ENCODE measurements around the gene DDIT4L. TPM values are rescaled to one million over a fixed set of nuclear protein-coding genes. Genes with fewer than 3 reads are reported as not detected.
"Not testable (repeated sequence)": the region's sequence is repeated elsewhere in the genome, so short reads cannot be mapped to it uniquely, and the experiment has no call there.

DDIT4L gene, protein sequence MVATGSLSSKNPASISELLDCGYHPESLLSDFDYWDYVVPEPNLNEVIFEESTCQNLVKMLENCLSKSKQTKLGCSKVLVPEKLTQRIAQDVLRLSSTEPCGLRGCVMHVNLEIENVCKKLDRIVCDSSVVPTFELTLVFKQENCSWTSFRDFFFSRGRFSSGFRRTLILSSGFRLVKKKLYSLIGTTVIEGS
- not detected for total RNA-seq

DNA sequence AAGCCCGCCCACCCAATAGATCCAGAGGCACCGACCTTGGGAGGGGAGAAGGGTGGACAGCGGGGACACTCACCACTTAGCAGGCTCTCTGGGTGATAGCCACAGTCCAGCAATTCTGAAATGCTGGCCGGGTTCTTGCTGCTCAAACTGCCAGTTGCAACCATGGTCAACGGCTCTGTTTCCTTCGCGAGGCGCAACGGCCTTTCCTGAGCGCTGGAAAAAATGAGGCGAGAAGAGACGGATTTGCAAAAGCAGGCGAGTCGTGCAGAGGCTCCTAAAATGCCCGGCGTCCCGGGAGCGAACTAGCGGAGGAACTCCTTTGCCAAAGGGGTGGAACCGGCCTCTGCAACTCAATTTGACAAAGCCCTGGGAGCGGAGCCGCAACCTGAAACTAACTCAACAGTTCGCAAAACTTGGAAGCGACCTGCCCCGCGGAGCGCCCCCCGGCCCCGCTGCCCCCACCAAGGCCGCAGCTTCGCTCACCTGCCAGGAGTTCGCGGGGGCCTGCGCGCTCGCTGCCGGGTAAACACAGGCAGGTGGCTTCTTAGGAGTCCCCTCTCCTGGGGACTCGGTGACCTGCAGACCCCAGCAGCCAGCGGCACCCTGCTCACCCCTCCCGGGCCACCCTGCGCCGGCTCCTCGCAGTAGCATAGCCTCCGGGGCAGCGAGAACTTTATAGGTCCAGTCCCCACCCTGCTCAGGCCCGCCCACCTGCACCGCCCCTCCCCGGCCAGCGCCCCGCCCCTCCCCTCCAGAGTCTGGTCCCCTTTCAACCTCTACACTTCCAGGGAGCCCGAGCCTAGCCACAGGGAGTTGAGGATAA lies at the start of gene DDIT4L:
Gene DDIT4L, minus strand, starts transcription at position 649 of the 823 bp plus-strand sequence. Its CDS starts 485 bp downstream, at position 164.
- DNase-seq (ENCODE audit: low read depth in 2 of 3, low spot score in 2 of 3), result peak in 1 of 3 donors; percentile 17

DNA sequence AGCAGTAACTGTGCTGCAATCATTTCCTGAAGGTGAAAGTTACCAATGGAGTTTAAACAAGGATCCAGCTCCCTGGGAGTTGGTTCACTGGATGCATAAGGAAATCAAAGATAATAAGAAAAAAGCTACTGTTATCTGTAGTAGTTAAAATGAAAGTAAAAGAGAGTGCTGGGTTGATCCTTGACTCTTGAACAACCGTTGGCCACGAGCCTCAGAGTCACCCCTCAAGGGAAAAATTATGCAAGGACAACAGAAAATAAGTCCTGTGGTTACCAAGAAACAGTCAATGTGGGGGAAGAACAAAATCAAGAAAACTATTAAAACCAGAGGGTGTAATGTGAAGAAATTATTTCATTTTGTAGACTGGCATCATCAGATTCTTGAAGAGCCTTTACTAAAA lies 49.7 kb upstream of the DDIT4L start:
- no peak for DNase-seq (ENCODE audit: low read depth in 2 of 3, low spot score in 2 of 3)

DNA sequence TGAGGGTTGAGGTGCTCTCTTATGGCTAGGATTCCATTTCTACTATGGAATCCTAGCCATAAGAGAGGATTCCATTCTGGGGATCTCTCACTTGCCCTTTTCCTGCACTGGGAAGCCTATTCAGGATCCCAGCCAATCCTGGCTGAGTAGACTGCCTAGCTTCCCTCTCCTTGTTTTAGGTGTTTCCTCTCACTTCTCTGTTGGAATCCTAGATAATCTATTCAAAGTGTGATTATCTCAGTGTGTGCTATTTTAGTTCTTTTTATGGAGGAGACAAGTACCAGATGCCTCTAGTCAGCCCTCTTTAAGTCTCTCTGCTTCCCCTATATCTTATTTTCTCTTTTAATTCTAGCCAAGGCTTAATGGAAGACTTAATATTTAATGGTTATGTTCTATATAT lies 34.5 kb upstream of the DDIT4L start:
- DNase-seq (ENCODE audit: low read depth in 2 of 3, low spot score in 2 of 3), result no peak

DNA sequence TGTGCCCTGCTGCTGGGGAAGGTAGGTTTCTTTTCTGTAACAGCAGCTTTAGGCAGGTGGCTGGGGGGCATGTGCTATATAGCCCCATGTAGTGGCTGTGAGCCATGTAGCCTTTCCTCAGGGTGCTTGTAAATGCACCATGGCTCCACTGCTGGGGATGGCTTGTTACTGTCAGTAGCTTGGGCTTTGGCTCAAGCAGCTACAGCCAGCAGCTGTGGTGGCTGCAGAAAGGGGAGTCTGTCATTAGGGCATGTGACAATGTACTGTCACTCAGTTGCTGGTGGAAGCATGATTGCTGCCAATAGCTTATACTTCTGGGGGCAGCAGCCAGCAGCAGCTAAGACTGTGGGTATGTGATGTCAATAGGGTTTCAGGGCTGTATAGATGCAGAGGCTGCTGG lies 33.9 kb upstream of the DDIT4L start:
- no peak for DNase-seq (ENCODE audit: low read depth in 2 of 3, low spot score in 2 of 3)

DNA sequence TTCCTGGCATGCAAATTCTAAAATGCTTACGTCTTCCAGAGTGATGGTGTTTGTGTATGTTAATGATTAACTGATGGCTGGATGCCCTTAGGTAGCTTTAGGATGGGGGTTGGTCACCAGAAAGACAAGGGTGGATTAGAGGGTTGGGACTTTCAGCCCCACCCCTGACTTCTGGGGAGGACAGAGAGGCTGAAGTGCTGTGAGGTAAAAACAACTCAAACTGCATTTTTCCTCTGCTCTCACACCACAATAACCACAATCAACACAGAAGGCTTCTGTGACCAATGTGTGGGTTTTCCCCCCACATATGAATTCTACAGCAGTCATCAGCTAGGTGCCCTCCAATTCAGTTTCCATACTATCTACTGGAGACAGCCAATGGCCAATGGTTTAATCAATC lies 18.7 kb upstream of the DDIT4L start:
- DNase-seq (ENCODE audit: low read depth in 2 of 3, low spot score in 2 of 3), result no peak

DNA sequence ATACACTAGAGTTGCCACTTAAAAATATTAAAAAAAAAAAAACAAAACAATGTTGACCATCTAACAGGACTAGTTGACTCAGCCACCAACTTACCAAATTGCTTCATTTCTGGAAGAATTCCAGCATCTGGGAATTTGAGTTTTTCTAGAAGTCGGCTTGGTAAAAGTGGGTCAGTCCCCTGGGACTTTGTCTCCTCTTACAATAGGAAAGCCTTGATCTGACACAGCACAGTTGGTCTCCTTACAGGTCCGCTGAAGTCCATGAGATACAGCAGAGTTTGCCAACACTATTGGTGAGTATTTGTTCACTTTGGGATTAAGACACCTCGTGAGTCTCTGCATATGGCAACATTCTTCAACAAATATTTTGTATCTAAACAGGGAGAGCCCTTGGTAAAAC lies 18.2 kb upstream of the DDIT4L start:
- DNase-seq (ENCODE audit: low read depth in 2 of 3, low spot score in 2 of 3), result no peak

DNA sequence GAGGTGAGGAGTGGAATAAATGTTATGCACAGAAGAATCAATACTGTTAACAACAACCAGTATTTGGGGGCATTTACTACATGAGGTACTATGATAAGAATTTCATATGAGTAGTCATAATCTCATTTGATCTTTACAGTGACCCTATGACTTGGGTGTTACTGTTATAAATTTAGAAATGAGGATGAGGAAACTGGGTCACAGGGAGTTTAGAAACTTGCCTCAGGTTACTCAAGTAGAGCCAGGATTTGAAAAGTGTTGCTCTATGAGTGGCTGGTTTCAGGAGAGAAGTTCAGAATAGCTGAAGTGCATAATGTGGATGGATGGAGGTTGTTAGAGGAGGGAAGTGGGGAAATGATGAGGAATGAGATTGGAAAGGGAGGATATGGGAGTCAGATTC lies 16.6 kb upstream of the DDIT4L start:
- no peak for DNase-seq (ENCODE audit: low read depth in 2 of 3, low spot score in 2 of 3)

DNA sequence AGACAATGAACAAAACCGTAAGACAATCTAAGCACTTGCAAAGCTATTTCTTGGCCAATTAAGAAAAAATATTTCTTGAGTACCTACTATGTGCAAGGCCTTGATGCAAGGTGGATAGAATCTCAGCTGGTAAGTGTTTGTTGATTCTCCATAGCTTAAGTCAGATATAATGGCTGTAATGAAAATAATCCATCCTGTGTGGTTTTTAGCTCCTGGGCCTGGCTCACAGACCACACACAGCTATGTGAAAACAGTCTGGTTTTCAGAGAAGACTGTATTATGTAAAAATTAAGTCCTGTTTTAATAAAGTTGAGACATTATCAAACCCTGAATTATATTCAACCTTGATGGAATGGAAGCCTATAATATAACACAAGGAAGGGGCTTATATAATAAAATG lies 7.8 kb upstream of the DDIT4L start:
- DNase-seq (ENCODE audit: low read depth in 2 of 3, low spot score in 2 of 3), result no peak

DNA sequence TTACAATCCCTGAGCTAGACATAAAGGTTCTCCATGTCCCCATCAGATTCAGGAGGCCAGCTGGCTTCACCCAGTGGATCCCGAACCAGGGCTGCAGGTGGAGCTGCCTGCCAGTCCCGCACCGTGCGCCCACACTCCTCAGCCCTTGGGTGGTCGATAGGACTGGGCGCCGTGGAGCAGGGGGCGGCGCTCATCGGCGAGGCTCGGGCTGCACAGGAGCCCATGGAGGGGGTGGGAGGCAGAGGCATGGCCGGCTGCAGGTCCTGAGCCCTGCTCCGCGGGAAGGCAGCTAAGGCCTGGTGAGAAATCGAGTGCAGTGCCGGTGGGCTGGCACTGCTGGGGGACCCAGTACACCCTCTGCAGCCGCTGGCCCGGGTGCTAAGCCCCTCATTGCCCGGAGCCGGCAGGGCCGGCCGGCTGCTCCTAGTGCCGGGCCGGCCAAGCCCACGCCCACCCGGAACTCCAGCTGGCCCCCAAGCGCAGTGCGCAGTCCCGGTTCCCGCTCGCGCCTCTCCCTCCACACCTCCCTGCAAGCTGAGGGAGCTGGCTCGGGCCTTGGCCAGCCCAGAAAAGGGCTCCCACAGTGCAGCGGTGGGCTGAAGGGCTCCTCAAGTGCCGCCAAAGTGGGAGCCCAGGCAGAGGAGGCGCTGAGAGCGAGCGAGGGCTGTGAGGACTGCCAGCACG lies 6.3 kb upstream of the DDIT4L start:
- not testable (repeated sequence) for DNase-seq (ENCODE audit: low read depth in 2 of 3, low spot score in 2 of 3)

DNA sequence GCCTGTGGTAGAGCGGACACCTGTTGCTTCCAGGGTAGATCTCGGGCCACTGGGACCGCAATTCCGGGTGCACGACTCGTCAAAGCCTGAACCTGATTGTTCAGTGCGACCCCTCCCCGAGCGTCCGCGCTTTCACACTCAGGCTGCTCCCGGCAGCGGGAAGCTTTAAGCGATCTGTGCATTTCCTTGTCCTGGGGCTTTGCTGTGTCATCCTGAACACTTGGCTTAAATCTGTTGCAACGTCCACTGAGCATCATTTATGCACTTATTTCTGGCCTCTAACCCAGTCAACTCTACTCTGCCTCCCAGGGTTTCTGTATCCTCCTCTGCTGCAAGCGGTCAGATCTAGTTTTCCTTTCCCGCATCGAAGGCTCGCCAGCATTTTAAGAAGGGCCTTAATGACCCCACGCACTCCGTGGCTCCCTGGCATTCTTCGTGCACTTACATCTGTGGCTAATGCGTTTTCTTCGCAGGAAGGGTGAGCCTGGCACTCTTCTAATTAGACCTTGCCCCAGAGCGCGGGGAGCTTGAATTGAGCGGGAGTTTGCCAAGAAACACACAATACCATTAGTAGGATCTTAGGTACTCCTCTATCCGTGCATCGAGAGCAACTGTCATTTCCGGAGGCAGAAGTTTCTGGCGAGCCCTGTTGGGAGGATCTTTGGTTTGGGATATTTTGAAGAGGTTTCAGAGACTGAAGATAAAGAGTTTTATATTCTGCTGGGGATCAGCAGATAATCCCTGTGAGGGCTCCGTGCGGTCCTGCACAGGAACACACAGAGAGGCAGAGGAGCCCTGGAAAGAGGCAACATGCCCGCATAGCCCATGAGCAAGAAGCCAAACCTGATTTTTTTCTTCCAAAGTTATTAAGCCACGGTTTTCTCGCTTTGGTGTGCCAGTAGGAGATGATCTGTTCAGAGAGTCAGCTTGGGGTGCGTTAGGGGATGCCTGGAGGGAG lies 654 bp upstream of the DDIT4L start:
- peak in 1 of 3 donors; percentile 21 for DNase-seq (ENCODE audit: low read depth in 2 of 3, low spot score in 2 of 3)

DNA sequence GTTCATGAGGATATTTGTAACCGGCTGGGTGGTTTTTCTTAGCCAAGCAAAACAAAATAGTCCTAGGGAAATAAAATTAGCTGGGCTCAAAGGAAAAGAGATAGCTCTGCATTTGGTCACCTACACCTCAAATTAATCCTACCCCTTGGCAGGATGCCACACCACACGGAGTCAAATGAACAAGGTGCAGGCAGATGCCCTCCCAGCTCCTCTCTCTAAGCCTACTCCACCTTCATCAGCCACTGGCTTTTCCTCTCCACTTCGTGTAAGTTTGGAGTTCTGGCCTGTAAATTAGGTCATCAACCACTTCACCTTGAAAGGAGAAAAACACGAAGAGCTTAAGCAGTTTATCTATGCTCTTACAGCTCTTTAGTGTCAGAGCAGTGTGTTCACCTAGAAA lies 1.4 kb downstream of the DDIT4L start:
- DNase-seq (ENCODE audit: low read depth in 2 of 3, low spot score in 2 of 3), result no peak

DNA sequence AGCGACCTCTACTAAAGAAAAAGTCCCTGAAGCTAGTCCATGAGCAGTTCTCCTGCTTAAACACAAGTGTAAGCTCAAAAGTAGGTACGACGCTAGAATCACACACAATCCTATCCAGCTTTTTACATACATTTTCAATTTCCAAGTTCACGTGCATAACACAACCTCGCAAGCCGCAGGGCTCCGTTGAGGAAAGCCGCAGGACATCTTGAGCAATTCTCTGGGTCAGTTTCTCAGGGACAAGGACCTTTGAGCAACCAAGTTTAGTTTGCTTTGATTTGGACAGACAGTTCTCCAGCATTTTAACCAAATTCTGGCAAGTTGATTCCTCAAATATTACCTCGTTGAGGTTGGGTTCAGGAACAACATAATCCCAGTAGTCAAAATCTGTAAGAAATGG lies 2.5 kb downstream of the DDIT4L start:
- DNase-seq (ENCODE audit: low read depth in 2 of 3, low spot score in 2 of 3), result no peak

DNA sequence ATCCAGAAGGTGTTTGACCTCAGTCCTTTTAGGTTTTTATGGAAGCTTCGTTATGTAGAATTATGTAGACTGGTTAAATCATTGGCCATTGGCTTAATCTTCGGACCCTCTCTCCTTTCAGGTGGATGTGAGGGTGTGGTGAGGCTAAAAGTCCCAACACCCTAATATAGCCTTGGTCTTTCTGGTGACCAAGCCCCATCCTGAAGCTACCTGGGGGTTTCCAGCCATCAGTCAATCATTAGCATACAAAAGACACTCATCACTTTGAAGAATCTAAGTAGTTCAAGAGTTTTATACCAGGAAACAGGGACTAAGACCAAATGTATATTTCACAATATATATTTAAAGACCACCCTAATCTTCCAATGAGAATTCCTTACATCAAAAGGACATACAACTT lies 5.5 kb downstream of the DDIT4L start:
- no peak for DNase-seq (ENCODE audit: low read depth in 2 of 3, low spot score in 2 of 3)

DNA sequence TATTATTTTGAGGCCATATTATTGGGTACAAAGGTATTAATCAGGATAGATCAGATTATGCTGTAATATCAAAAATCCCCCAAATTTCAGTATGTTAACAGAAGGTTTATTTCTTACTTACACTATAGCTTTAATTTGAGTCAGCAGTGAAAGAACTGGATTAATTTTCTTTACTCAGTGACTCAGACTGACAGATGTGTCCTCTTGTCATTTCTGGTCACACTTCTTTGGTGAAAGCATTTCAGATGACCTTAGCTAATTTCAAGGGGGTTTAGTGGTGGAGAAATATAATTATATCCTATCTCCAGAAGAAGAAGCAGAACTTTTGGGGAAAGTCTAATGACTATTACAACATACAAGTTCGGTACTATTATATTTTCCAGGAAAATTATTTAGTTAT lies 12.4 kb downstream of the DDIT4L start:
- no peak for DNase-seq (ENCODE audit: low read depth in 2 of 3, low spot score in 2 of 3)

DNA sequence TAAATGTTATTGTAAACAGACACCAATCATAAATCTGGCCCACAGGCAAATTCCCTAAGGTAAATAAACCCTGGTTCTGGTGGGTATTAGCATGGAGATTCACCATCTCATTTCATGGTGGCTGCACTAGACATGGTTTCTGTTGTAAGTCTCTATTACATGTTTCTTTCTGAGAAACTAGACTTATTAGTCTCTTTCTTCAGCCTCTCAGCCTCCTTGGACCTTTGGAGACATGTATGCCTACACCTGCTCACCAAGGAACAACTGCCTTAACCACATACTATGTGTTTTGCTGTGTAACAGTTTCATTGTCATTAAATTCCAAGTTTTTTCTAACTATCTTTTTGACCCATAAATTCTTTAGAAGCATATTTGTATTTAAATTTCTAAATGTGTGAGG lies 13.1 kb downstream of the DDIT4L start:
- no peak for DNase-seq (ENCODE audit: low read depth in 2 of 3, low spot score in 2 of 3)

DNA sequence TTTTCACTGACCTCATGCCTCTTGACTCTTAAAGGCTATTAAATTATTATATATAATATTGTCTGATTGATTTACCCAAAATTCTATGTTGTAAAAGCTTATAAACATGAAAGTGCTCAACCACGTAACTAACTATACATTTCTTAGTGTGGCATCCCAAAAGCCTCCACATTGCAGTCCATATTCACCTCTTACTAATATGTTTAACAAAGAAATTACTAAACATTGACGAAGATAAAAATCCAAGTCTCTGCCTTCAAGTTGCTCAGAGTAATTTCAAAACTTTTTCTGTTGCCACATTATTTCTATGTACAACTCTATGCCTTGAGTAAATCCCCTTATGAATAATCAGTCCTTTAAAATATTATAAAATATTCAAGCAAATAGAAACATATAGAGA lies 14.4 kb downstream of the DDIT4L start:
- no peak for DNase-seq (ENCODE audit: low read depth in 2 of 3, low spot score in 2 of 3)

DNA sequence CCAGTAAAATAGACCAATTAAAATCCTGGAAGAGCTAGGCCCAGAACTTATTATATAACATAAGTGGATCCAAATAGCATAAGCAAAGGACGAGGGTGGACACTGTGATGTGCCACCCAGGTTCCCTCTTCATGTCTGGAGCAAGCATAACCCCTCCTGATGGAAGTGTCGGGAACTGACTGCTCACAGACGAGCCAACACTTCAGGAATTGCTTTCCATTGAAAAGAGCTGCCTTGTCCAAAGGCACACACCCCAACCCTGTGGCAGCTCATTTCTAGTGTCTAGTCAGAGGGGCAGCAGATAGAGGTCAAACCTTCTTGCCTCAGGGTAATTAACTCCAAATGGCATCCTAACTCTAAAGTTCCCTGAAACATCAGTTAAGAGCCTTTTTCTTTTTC lies 15.3 kb downstream of the DDIT4L start:
- no peak for DNase-seq (ENCODE audit: low read depth in 2 of 3, low spot score in 2 of 3)

DNA sequence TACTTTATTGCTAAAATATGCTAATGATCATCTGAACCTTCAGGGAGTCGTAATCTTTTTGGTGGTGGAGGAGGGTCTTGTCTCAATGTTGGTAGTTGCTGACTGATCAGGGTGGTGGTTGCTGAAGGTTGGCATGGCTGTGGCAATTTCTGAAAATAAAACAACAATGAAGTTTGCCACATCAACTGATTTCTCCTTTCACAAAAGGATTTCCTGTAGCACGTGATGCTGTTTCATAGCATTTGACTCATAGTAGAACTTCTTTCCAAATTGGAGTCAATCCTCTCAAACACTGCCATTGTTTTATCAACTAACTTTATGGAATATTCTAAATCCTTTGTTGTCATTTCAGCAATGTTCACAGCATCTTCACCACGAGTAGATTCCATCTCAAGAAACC lies 19.3 kb downstream of the DDIT4L start:
- DNase-seq (ENCODE audit: low read depth in 2 of 3, low spot score in 2 of 3), result no peak

DNA sequence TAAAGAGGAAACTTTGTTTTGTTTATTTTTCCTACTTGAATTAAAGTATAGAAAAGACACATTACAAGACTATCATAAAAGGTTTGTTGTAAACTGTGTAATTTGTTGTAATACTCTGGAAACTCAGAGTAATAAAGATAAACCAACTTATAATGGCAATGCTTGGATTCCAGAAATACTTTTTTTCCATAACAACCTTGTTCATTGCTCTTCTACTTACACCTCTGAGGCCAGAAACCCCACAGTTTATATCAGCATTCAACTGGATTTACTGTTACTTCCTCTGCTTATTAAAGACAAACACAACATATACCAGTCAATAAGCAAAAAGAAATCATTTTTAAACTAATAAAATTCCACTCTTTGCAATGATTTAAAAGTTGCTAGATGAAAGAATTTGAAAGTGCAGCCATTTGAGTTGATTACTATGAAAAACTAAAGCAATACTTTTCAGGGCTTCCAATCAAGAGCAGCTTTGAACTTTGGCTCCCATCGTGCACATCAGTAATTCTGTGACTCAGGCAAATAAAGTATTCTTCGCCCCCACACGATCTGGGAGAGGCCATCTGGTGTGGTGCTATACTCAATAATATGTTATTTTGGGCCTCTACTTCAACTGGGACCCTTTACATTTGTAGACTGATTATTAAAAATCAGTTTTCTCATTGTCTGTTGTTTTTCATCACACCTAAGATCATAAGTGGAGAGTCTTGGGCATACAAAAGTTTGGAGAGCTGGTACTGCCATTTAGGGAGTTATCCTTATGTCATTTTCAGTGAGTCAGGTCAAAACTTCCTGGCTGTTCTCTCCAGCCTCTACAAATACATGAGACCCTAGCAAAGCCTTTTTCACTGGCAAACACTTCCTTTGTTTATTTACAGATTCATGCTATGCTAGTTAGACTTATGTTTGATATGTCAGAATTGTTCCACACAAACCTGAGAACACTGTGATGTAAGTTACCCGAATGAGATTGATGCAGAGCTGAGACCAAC lies 20.5 kb downstream of the DDIT4L start:
- no peak for DNase-seq (ENCODE audit: low read depth in 2 of 3, low spot score in 2 of 3)

DNA sequence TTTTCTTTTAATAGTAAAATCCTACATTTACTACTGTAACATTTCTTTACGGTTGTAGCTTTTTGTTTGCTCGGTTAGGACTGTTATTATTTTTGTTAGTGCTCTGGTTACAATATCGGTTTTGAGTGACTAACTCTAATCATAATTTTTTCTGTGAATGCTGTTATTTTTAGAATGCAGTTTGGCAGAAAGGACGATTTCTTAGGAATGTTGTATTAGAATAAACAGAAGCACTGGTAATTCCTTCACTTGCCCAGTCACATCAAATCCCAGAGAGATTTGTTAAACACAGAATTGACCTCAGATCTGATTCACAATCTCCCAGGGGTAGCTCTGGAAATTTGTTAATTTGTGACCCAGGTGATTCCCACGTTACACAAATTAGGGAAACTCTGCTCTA lies 21.7 kb downstream of the DDIT4L start:
- no peak for DNase-seq (ENCODE audit: low read depth in 2 of 3, low spot score in 2 of 3)
